NCI-H1694 treated with DMSO at 0.1 percent for 48 hours (cell line): ENCODE results near the gene GP1BA.

Experiments used
- DNase-seq: peaks from one replicate; lab custom pipeline; 2025; lab: John Stamatoyannopoulos, UW

GP1BA gene

GRCh38 chr17:4973256-4974114 is 41.4 kb downstream of the GP1BA start:
- no peak for DNase-seq

GRCh38 chr17:4974115-4974670 is 42.1 kb downstream of the GP1BA start:
- no peak for DNase-seq

GRCh38 chr17:4978726-4979125 is 46.6 kb downstream of the GP1BA start:
- no peak for DNase-seq

GRCh38 chr17:4980644-4981216 is 48.7 kb downstream of the GP1BA start:
- peak; percentile 76 for DNase-seq

GRCh38 chr17:4982305-4982704 is 50.2 kb downstream of the GP1BA start:
- no peak for DNase-seq
